ENCODE measurements around the gene C10orf90.
"Not testable (repeated sequence)": the region's sequence is repeated elsewhere in the genome, so short reads cannot be mapped to it uniquely, and the experiment has no call there.

C10orf90 gene

GRCh38 chr10:126384269-126384873 is 286.1 kb downstream of the C10orf90 start:
- peak; percentile 97 for DNase-seq

- DNase-seq: peak; percentile 41
These were observed 290.0 kb downstream of the C10orf90 start for GRCh38 chr10:126380352-126381076.

GRCh38 chr10:126379166-126379565 is 291.3 kb downstream of the C10orf90 start:
- DNase-seq: not testable (repeated sequence)

GRCh38 chr10:126376956-126377355 is 293.5 kb downstream of the C10orf90 start:
- peak; percentile 79 for DNase-seq

- DNase-seq: peak; percentile 54
These were observed 294.5 kb downstream of the C10orf90 start for GRCh38 chr10:126375926-126376554.

- DNase-seq: no peak
These were observed 295.2 kb downstream of the C10orf90 start for GRCh38 chr10:126375299-126375698.
